Islet precursor cell (in vitro differentiated cells): ENCODE data around the gene TSPAN31.
"Not testable (repeated sequence)": the region's sequence is repeated elsewhere in the genome, so short reads cannot be mapped to it uniquely, and the experiment has no call there.

ENCODE experiments used
- DNase-seq: peaks from one replicate; pipeline ENCODE4 v3.0.0-alpha.2; 2018

TSPAN31 gene

DNA sequence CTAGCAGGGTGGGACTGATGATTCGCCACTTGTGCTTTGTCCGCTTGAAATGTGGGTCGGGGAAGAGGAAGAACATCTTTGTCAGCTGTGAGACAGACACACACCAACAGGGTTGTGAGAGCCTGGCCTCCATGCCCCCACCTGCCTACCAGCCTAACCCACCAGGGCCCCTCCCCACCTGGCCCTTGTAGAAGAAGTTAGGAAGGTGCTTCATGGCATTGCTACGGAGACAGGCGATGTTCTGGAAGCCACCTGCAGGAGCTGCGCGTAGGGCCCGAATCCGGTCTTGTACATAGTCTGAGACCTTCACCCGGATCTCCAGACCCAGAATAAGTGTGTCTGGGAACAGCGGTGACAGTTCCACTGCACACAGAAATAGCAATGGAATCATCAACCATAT, 24.8 kb downstream of the TSPAN31 start:
- DNase-seq, result peak; percentile 35

DNA sequence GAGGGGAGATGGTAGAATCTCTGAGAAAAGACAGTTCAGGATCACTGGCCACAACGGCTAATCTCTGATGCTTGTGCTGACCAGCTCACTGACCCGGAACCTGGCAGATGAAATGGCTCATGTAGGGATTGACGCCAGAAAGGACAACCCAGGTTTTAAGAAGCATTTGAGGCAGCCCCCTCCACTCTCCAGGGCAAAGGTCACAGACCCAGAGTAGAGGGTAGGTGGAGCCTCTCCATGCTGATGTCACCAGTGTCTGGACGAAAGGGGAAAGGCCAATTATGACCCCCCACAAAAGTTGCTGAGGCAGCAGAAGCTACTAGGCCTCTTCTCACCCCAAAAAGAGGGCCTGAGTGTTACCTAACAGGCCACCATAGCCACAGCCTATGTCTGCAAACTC, 25.9 kb downstream of the TSPAN31 start:
- peak; percentile 40 for DNase-seq

DNA sequence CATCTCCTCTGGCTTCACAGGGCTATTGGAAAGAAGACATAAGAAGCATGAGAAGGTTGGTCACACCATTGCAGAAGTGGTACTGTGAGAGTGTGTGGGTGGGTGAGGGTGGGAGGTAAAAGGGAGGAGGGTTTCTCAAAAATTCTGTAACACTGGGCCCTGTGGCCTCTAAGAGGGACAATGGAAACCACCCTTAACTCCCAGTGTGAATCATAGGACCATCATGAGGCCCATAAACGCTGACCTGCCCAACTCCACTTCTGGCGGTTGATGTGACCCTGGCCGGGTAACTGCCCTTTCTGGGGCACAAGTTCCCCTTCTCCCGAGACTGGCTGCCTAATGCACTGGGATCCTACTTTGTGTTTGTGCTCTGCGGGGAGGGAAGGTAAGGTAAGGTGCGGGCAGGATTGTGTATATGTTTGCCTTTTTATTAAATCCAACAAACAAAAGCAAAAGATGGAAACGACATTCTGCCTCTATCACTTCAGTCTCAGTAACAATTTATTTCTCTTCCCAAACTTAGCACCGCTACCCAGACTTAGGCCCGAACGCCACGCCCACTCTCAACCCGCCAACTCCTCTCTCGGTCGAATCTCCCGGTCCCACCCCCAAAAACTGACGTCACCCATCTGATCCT, 26.5 kb downstream of the TSPAN31 start:
- peak; percentile 49 for DNase-seq

DNA sequence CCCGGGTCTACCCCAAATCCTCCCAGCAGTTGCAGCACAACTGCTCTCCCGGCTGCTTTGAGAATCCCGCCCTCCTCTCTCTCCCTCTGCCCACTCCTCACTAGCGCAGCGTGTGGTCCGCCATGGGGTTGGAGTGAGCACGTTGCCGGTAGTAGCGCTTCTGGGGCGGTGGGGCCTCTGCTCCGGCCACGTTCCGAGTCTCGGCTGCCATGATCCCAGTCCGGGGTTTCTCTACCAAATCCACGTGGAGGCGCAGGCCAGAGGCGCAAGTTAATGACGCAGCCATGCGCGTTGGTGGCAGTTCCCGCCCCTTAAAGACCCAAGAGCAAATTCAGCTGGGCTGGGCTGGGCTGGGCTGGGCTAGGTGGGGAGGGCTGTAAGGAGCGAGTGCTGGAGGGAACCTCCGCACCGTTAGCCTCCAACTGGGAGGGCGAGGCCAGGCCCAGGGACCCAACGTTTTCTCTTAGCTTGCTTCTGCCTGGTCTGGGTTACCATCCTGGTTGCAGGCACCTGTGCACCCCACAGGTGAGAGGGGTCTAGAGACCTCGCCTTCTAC, 27.1 kb downstream of the TSPAN31 start, which contains the start of gene METTL1:
Gene METTL1 (minus strand): TSS at position 233 of the 556 bp plus-strand sequence. CDS start 22 bp downstream, at position 211.
- peak; percentile 99 for DNase-seq

DNA sequence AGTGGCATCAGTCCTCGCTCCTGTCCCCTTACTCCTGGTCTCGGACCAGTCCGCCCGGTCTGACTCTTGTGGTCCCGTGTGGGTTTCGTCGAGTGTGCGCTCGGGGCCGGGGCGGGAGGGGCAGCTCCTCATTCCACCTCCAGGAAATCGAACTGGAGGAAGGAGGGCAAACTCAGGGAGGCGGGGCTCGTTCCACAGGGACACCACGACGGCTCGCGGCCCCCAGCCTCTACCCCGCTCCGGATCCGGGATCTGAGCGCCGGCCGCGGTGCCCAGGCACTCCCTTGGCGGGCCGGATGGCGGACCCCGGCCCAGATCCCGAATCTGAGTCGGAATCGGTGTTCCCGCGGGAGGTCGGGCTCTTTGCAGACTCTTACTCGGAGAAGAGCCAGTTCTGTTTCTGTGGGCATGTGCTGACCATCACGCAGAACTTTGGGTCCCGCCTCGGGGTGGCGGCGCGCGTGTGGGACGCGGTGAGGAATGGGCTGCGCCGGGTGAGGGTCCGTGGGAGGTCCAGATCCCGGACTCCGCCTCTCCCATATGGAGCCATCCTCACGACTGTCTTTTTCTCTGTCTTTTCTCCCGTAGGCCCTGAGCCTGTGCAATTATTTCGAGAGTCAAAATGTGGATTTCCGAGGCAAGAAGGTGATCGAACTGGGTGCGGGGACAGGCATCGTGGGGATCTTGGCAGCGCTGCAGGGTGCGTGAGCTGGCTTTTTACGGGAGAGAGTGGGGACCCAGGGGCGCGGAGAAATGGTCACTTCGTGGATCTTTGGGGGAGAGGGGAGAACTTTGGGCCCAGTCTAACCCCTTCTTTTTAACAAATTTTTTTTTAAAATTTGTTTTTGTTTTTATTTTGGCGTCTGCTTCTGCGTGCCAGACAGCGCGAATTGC, 27.8 kb downstream of the TSPAN31 start, which contains the start of gene EEF1AKMT3:
Gene EEF1AKMT3 (plus strand): TSS at position 186 of the 894 bp plus-strand sequence. CDS start 111 bp downstream, at position 297.
- peak; percentile 90 for DNase-seq

DNA sequence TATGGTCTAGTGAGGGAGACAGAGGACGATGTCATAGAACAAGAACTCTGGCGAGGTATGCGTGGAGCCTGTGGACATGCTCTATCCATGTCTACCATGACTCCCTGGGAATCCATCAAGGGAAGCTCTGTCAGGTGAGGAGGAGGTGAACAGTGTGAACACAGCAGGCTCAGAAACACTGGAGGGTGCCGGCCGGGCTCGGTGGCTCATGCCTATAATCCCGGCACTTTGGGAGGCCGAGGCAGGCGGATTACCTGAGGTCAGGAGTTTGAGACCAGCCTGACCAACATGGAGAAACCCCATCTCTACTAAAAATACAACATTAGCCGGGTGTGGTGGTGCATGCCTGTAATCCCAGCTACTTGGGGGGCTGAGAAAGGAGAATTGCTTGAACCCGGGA, 29.8 kb downstream of the TSPAN31 start:
- DNase-seq, result not testable (repeated sequence)

DNA sequence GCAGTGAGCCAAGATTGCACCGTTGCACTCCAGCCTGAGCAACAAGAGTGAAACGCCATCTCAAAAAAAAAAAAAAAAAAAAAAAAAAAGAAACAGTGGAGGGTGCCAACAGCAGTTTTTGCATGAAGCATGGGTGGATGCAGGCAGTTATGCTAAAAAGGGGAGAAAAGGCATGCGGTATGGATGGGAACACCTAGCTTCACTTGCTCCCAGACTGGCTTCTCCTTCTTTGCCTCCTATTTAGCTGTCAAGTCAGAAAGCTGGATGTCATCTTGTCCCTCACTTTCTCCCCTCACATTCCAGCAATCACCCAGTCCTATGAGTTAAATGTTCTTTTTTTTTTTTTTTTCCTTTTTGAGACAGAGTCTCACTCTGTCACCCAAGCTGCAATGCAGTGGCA, 30.2 kb downstream of the TSPAN31 start:
- DNase-seq, result no peak

DNA sequence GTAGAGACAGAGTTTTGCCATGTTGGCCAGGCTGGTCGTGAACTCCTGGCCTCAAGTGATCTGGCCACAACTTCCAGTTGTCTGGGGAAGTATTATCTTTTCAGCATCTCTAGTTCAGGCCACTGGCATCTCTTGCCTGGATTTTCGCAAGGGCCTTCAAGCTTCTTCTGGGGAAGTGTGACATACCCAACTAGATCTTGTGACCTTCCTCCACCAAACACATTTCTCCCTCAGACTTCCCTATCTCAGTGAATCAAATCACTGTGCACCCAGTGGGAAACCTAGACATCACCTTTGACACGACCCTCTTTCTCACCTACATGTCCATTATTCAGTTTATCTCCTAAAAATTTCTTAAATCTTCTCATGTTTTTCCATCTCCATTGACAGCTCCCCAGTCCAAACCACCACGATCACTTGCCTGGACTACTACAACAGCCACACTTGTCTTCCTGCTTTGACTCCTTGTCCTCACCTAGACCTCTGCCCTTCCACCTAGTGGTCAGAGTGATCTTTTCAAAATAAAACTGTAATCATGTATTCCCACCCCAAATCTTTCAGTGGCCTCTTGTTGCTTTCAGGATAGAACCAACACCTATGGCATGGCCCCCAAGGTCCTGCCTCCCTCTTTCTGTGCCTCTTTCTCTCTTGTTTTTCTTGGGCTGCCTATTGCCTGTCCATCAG, 30.9 kb downstream of the TSPAN31 start:
- DNase-seq, result no peak

DNA sequence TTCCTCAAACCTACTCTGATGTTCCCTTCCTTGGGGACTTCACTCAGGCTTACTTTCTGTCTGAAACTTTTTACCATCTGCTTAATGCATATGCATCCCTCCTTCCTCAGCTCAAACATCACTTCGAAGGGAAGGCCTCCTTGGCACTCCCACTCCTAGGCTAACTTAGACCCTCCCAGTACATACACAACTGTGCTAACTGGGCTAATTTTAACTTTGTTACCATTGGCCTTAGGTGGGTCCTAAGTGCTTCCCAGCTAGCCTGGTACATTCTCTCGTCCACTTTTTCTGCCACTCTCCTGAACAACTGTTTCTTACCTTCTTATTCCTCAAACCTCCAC, 31.4 kb downstream of the TSPAN31 start:
- DNase-seq, result no peak

DNA sequence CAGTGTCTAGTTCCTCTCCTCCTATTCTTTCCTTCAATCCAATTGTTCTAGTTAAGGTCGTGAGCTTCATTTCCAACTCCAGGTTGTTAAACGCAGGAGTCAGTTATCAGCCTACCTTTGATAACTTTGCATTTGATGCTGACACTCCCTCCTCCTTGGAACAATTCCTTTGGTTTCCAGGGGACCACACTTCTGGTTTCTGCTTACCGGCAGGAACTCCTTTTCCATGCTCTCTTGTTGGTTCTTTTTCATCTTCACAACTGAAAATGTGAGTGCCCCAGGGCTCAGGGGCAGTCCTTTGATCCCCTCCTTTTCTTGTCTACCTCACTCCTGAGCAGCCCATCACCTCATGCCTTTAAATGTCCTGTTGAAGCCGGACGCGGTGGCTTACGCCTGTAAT, 32.5 kb downstream of the TSPAN31 start:
- DNase-seq, result no peak

DNA sequence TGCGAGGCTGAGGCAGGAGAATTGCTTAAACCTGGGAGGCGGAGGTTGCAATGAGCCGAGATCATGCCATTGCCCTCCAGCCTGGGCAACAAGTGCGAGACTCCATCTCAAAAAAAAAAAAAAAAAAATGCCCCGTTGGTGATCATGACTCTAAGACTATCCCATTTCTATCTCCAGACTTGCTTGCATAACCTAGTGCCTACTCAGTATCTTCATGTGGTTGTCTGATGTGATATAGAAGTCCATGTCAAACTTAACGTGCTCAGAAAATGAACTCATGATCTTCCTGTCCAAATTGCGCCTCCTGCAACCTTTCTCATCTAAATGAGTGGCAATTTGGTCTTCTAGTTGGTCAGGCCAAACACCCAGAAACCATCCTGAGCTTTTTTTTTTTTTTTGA, 33.1 kb downstream of the TSPAN31 start:
- no peak for DNase-seq

DNA sequence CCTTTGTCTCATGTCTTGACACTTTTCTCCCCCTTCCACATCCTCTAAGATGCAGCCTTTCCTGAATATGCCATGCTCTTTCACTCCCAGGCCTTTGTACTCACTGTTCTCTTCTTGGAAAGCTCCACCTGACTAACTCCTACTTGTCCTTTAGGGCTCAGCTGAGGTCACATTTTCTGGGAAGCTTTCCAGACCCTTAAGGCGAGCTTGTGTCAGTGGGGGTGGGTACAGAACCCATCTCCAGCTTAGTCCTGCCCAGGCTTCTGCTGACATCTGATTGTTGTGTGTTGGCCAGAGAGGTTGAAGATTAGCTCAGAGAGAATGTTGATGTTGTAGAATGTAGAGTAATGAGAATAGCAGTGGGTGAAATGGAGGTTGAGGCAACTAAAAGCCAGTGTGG, 34.9 kb downstream of the TSPAN31 start:
- DNase-seq, result no peak

DNA sequence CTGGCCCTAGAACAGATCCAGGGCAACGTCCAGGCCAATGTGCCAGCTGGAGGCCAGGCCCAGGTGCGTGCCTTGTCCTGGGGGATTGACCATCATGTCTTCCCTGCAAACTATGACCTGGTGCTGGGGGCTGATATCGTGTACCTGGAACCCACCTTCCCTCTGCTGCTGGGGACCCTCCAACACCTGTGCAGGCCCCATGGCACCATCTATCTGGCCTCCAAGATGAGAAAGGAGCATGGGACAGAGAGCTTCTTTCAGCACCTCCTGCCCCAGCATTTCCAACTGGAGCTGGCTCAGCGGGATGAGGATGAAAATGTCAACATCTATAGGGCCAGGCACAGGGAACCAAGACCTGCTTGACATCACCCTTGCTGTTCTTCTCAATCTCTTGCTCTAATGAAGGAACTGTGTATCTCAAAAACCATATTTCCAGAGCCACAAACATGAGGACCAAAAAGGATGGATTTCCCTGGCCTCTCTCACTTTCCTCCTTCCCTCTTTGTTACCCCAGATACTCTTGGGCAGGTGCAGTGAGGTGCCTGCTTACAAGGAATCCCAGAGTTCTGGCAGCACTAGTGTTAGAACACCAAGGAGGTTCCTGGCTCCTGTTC, 35.6 kb downstream of the TSPAN31 start:
- DNase-seq, result no peak

DNA sequence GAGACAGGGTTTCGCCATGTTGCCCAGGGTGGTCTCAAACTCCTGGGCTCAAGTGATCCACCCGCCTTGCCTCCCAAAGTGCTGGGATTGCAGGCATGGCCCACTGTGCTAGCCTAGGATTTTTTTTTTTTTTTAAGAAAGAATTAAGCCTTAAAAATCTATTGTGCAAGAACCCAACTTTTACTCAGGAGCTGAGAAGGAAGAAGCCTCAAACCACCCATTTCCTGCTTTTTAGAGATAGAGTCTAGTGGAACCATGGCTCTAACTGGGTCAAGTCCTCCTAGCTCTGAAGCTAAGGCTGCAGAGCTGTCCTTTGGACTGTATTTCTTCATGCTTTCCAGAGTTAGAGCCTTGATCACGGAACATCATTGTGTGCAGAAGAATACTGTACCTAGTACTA, 36.4 kb downstream of the TSPAN31 start:
- DNase-seq, result no peak

DNA sequence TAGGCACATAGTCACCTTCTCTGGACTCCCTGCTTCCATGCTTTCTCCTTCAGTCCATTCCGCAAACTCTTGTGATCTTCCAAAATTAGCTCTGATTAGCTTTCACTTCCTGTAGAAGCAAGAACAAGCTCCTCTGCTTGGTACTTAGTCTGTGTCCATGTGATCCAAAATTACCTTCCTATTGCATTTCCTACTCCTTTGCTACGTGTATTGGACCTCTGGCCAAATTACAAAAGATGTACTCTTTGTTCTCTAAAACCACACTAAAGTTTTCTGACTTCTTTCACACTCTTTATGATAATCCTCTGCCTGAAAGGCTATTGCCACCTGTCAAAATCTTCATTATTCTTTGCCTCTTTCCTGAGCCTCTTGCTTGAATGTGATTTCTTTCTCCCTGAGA, 37.0 kb downstream of the TSPAN31 start:
- DNase-seq, result no peak

DNA sequence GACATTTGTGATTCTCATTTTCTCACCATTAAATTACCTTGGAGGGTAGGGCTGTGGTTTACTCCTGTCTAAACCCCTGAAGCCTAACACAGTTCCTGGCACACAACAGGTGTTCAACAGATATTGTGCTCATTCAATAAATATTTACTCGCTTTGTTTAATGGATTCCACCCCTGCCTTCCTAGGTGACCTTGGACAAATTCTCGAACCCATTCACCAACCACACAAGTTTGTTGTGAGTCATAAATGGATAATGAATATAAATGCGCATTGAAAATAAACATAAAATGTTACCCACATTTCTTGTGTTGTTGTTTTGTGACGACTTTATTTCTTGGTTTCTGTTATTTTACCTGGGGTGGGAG, 37.4 kb downstream of the TSPAN31 start:
- no peak for DNase-seq

DNA sequence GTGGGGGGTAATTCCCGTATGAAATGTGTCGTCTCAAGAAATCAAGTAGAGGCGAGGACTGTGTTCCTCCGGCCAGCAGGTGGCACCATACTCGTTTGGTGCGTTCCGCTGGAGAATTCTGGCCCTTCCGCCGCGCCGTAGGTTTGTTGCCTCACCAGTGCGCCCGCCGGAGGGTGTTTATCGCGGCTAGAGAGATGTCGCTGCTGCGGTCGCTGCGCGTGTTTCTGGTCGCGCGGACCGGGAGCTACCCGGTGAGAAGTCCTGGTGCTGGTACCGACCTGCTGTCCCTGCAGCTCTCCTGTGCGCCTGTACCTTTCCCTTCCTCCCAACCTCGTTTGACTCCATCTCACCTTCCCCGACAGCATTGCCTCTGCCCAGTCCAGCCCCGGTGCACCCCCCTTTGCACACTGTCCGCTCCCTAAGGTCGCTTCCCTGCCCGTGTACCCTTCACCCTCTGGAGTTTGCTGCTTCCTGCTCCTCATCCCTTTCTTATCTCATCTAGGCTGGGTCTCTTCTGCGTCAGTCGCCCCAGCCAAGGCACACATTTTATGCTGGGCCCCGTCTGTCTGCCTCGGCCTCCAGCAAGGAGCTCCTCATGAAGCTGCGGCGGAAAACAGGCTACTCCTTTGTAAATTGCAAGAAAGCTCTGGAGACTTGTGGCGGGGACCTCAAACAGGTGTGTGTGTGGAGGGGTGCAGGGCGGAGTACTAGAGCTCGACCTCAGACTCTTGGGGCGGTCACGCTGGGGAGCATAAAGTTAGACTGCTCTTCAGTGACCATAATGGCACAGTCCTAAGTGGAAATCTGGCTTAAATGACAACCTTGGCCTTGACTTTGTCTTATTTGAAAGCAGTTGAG, 38.0 kb downstream of the TSPAN31 start, which contains the start of gene TSFM:
Gene TSFM (plus strand): TSS at position 180 of the 858 bp plus-strand sequence. CDS start 15 bp downstream, at position 195.
- peak; percentile 97 for DNase-seq

DNA sequence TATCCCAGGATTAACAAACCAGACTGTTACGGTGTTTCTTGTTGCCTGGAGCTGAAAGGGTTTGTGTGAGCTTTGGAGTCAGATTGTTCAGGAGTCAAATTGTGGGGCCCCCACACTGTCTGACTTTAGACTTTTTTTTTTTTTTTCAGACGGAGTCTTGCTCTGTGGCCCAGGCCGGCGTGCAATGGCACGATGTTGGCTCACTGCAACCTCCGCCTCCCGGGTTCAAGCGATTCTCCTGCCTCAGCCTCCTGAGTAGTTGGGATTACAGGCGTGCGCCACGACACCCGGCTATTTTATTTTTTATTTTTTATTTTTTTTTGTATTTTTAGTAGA, 38.6 kb downstream of the TSPAN31 start:
- DNase-seq, result no peak

DNA sequence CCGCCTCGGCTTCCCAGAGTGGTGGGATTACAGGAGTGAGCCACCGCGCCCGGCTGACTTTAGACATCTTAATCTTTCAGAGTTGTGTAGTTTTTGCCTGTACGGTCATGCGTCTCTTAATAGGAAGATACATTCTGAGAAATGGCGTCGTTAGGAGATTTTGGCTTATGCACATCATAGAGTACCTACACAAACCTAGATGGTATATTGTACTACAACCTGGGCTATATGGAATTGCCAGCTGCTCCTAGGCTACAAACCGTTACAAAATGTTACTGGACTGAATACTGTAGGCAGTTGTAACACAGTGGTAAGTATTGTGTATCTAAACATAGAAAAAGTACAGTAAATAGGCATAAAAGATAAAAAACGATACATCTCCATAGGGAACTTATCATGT, 39.0 kb downstream of the TSPAN31 start:
- DNase-seq, result no peak

DNA sequence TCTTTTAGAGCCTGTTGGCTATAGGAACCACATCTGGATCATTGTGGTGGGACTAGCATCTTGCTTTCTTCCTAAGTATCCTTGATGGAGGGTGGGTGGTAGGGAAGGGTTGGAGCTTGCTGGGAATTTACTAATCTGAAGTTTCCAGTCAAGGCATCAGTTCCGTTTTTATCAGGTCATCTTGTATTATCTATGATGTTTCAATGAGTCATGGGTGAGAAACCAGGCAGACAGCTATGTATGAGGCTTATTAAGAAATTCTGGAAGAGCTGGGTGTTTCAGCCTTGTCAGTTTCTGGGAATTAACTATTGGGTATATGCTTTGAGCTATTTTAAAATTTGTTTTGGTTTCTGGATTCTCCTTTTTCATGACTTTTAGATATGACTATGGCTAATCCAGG, 49.1 kb downstream of the TSPAN31 start:
- DNase-seq, result no peak

DNA sequence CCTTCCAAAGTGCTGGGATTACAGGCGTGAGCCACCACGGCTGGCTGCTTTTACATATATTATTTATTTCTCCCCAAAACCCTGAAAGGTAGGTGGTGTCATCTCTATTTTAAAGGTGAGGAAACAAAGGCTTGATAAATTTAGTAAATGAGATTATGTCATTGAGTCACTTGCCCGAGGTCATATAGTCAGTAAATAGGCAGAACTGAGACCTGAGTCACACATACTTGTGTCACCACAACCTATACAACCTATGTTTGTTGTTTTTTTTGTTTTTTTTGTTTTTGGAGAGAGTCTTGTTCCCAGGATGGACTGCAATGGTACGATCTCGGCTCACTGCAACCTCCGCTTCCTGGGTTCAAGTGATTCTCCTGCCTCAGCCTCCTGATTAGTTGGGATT, 50.5 kb downstream of the TSPAN31 start:
- DNase-seq, result no peak

DNA sequence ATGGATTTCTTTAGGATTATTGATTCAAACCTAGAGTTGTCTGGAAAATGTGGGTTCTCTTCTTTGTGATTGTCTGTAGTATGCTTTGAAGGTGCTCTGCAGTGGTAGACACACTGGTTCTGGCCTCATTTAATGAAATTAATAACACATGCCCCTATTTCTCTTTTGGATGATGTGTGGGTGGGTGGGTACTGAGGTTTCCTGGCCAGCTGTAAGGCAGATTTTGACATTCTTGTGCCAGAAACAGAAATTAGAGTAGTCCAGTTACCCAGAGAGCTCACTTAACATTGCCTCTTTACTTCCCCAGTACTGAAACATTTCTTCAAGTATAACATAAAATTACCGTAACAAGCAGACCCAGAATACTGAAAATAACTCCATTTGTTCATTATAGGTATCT, 52.2 kb downstream of the TSPAN31 start:
- DNase-seq, result no peak
